ENCODE results near the gene ZNF525.
A peak's percentile ranks its signal among the peaks of the same experiment; 100 is the strongest.

GRCh38 chr19:53424968-53425597 lies 59.6 kb downstream of the ZNF525 start:
- TF ChIP-seq EZH2 (IDR thresholded peaks at IDR 0.05; ENCODE audit: low read length) (no peak), CTCF (optimal IDR thresholded peaks at IDR 0.05 in 1 of 3, IDR thresholded peaks at IDR 0.05 in 1 of 3, conservative IDR thresholded peaks at IDR 0.05 in 1 of 3; ENCODE audit: extremely low read depth in 1 of 3, insufficient read depth in 2 of 3, low read length in 3 of 3) (peak; percentile 62 to 82 (median 78))

Data from keratinocyte (primary cell).